ENCODE data around the gene IL27RA.
A peak's percentile ranks its signal among the peaks of the same experiment; 100 is the strongest.

The IL27RA gene

GRCh38 chr19:14073261-14073924 is 41.8 kb downstream of the IL27RA start:
- Histone ChIP-seq H3K4me3 (ENCODE audit: low read length) (peak overlapping the region; percentile 74), H3K36me3 (ENCODE audit: control insufficient read depth, insufficient read depth, low read length) (no peaks in the 10 kb centered on the region), H3K27me3 (ENCODE audit: control insufficient read depth, insufficient read depth, low read length) (no peaks in the 10 kb centered on the region), H3K9me3 (ENCODE audit: control insufficient read depth, low read length) (no peaks in the 10 kb centered on the region), H3K4me1 (ENCODE audit: control insufficient read depth, insufficient read depth, low read length) (peaks cover 25% of the 10 kb centered on the region), H3K9ac (ENCODE audit: low read length) (peak overlapping the region; percentile 98)

- H3K9ac ChIP-seq (ENCODE audit: low read length), result peak overlapping the region; percentile 98
- H3K9me3 ChIP-seq (ENCODE audit: control insufficient read depth, low read length), result no peaks in the 10 kb centered on the region
- peaks cover 25% of the 10 kb centered on the region for H3K4me1 ChIP-seq (ENCODE audit: control insufficient read depth, insufficient read depth, low read length)
- H3K27me3 ChIP-seq (ENCODE audit: control insufficient read depth, insufficient read depth, low read length), result no peaks in the 10 kb centered on the region
- H3K4me3 ChIP-seq (ENCODE audit: low read length), result peak overlapping the region; percentile 74
- no peaks in the 10 kb centered on the region for H3K36me3 ChIP-seq (ENCODE audit: control insufficient read depth, insufficient read depth, low read length)
Observed at GRCh38 chr19:14073925-14074838, 42.6 kb downstream of the IL27RA start.

GRCh38 chr19:14078411-14078810 is 46.8 kb downstream of the IL27RA start:
- Histone ChIP-seq H3K27me3 (ENCODE audit: control insufficient read depth, insufficient read depth, low read length) (no peaks in the 10 kb centered on the region), H3K4me1 (ENCODE audit: control insufficient read depth, insufficient read depth, low read length) (peaks cover 40% of the 10 kb centered on the region), H3K36me3 (ENCODE audit: control insufficient read depth, insufficient read depth, low read length) (no peaks in the 10 kb centered on the region), H3K4me3 (ENCODE audit: low read length) (no peak overlapping the region), H3K9me3 (ENCODE audit: control insufficient read depth, low read length) (no peaks in the 10 kb centered on the region), H3K9ac (ENCODE audit: low read length) (no peak overlapping the region)

- H3K9me3 ChIP-seq (ENCODE audit: control insufficient read depth, low read length), result no peaks in the 10 kb centered on the region
- peak overlapping the region; percentile 96 for H3K9ac ChIP-seq (ENCODE audit: low read length)
- peak overlapping the region; percentile 67 for H3K4me3 ChIP-seq (ENCODE audit: low read length)
- peaks cover 38% of the 10 kb centered on the region for H3K4me1 ChIP-seq (ENCODE audit: control insufficient read depth, insufficient read depth, low read length)
- H3K27me3 ChIP-seq (ENCODE audit: control insufficient read depth, insufficient read depth, low read length), result no peaks in the 10 kb centered on the region
- H3K36me3 ChIP-seq (ENCODE audit: control insufficient read depth, insufficient read depth, low read length), result no peaks in the 10 kb centered on the region
Observed at GRCh38 chr19:14080887-14081796, 49.6 kb downstream of the IL27RA start.

- H3K9me3 ChIP-seq (ENCODE audit: control insufficient read depth, low read length), result no peaks in the 10 kb centered on the region
- H3K36me3 ChIP-seq (ENCODE audit: control insufficient read depth, insufficient read depth, low read length), result no peaks in the 10 kb centered on the region
- H3K27me3 ChIP-seq (ENCODE audit: control insufficient read depth, insufficient read depth, low read length), result no peaks in the 10 kb centered on the region
- H3K9ac ChIP-seq (ENCODE audit: low read length), result peak overlapping the region; percentile 96
- H3K4me1 ChIP-seq (ENCODE audit: control insufficient read depth, insufficient read depth, low read length), result peaks cover 38% of the 10 kb centered on the region
- H3K4me3 ChIP-seq (ENCODE audit: low read length), result peak overlapping the region; percentile 67
Observed at GRCh38 chr19:14081797-14082674, 50.5 kb downstream of the IL27RA start.

- peak overlapping the region; percentile 96 for H3K9ac ChIP-seq (ENCODE audit: low read length)
- H3K4me3 ChIP-seq (ENCODE audit: low read length), result peak overlapping the region; percentile 67
- H3K9me3 ChIP-seq (ENCODE audit: control insufficient read depth, low read length), result no peaks in the 10 kb centered on the region
- no peaks in the 10 kb centered on the region for H3K27me3 ChIP-seq (ENCODE audit: control insufficient read depth, insufficient read depth, low read length)
- H3K36me3 ChIP-seq (ENCODE audit: control insufficient read depth, insufficient read depth, low read length), result no peaks in the 10 kb centered on the region
- H3K4me1 ChIP-seq (ENCODE audit: control insufficient read depth, insufficient read depth, low read length), result peaks cover 38% of the 10 kb centered on the region
Observed at GRCh38 chr19:14082675-14082960, 51.1 kb downstream of the IL27RA start.

- peak within 1 kb of the TSS; percentile 34 for H3K9ac ChIP-seq (ENCODE audit: low read length)
- H3K4me1 ChIP-seq (ENCODE audit: control insufficient read depth, insufficient read depth, low read length), result peaks cover 38% of the 10 kb centered on the region
- H3K9me3 ChIP-seq (ENCODE audit: control insufficient read depth, low read length), result no peaks in the 10 kb centered on the region
- no peak within 1 kb of the TSS for H3K4me3 ChIP-seq (ENCODE audit: low read length)
- no peaks in the 10 kb centered on the region for H3K36me3 ChIP-seq (ENCODE audit: control insufficient read depth, insufficient read depth, low read length)
- H3K27me3 ChIP-seq (ENCODE audit: control insufficient read depth, insufficient read depth, low read length), result no peaks in the 10 kb centered on the region
Observed at GRCh38 chr19:14085309-14085995, 53.9 kb downstream of the IL27RA start, which contains the start of gene C19orf67. Gene C19orf67, minus strand, starts transcription at chr19:14085783. Its CDS starts 156 bp downstream, at chr19:14085627.

- H3K27me3 ChIP-seq (ENCODE audit: control insufficient read depth, insufficient read depth, low read length), result no peaks in the 10 kb centered on the region
- no peaks in the 10 kb centered on the region for H3K36me3 ChIP-seq (ENCODE audit: control insufficient read depth, insufficient read depth, low read length)
- peaks cover 34% of the 10 kb centered on the region for H3K4me1 ChIP-seq (ENCODE audit: control insufficient read depth, insufficient read depth, low read length)
- no peak overlapping the region for H3K9ac ChIP-seq (ENCODE audit: low read length)
- H3K9me3 ChIP-seq (ENCODE audit: control insufficient read depth, low read length), result no peaks in the 10 kb centered on the region
- no peak overlapping the region for H3K4me3 ChIP-seq (ENCODE audit: low read length)
Observed at GRCh38 chr19:14086098-14086497, 54.5 kb downstream of the IL27RA start.

- peaks cover 24% of the 10 kb centered on the region for H3K4me1 ChIP-seq (ENCODE audit: control insufficient read depth, insufficient read depth, low read length)
- H3K9ac ChIP-seq (ENCODE audit: low read length), result no peak overlapping the region
- H3K36me3 ChIP-seq (ENCODE audit: control insufficient read depth, insufficient read depth, low read length), result no peaks in the 10 kb centered on the region
- H3K9me3 ChIP-seq (ENCODE audit: control insufficient read depth, low read length), result no peaks in the 10 kb centered on the region
- H3K27me3 ChIP-seq (ENCODE audit: control insufficient read depth, insufficient read depth, low read length), result no peaks in the 10 kb centered on the region
- no peak overlapping the region for H3K4me3 ChIP-seq (ENCODE audit: low read length)
Observed at GRCh38 chr19:14088634-14089411, 57.3 kb downstream of the IL27RA start.

GRCh38 chr19:14089412-14089661 is 57.8 kb downstream of the IL27RA start:
- Histone ChIP-seq H3K4me1 (ENCODE audit: control insufficient read depth, insufficient read depth, low read length) (peaks cover 24% of the 10 kb centered on the region), H3K27me3 (ENCODE audit: control insufficient read depth, insufficient read depth, low read length) (no peaks in the 10 kb centered on the region), H3K4me3 (ENCODE audit: low read length) (no peak overlapping the region), H3K9me3 (ENCODE audit: control insufficient read depth, low read length) (no peaks in the 10 kb centered on the region), H3K36me3 (ENCODE audit: control insufficient read depth, insufficient read depth, low read length) (no peaks in the 10 kb centered on the region), H3K9ac (ENCODE audit: low read length) (peak overlapping the region; percentile 28)
